ENCODE measurements around the gene FAM193A.

FAM193A gene

GRCh38 chr4:2698951-2699505, 162.6 kb downstream of the FAM193A start:
- no peak for DNase-seq (ENCODE audit: low read depth)

DNA sequence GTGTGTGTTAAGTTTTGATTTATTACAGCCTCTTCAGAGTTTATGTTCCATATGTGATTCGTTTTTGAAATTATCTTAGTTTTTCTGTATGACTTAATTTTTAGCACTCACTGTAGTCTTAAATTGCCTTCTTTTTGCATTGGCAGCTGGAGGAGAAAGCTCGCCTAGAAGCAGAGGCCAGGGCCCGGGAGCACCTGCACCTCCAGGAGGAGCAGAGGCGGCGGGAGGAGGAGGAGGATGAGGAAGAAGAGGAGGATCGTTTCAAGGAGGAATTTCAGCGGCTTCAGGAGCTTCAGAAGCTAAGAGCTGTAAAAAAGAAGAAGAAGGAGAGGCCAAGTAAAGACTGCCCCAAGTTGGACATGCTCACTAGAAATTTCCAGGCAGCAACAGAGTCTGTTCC, 163.1 kb downstream of the FAM193A start:
- H3K4me3 ChIP-seq (replicated peaks; ENCODE audit: low read depth, low read length), result no peak overlapping the region
- no peak for DNase-seq (ENCODE audit: low read depth)
- TF ChIP-seq, protein P1, sequence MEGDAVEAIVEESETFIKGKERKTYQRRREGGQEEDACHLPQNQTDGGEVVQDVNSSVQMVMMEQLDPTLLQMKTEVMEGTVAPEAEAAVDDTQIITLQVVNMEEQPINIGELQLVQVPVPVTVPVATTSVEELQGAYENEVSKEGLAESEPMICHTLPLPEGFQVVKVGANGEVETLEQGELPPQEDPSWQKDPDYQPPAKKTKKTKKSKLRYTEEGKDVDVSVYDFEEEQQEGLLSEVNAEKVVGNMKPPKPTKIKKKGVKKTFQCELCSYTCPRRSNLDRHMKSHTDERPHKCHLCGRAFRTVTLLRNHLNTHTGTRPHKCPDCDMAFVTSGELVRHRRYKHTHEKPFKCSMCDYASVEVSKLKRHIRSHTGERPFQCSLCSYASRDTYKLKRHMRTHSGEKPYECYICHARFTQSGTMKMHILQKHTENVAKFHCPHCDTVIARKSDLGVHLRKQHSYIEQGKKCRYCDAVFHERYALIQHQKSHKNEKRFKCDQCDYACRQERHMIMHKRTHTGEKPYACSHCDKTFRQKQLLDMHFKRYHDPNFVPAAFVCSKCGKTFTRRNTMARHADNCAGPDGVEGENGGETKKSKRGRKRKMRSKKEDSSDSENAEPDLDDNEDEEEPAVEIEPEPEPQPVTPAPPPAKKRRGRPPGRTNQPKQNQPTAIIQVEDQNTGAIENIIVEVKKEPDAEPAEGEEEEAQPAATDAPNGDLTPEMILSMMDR (IDR thresholded peaks at IDR 0.05; ENCODE audit: low read length, missing control alignments), result no peak

More at GRCh38 chr4:2698951-2699505, 162.6 kb downstream of the FAM193A start:
- TF ChIP-seq, protein P1 (IDR thresholded peaks at IDR 0.05; ENCODE audit: low read length, missing control alignments), result no peak
- no peak overlapping the region for H3K4me3 ChIP-seq (replicated peaks; ENCODE audit: low read depth, low read length)

DNA sequence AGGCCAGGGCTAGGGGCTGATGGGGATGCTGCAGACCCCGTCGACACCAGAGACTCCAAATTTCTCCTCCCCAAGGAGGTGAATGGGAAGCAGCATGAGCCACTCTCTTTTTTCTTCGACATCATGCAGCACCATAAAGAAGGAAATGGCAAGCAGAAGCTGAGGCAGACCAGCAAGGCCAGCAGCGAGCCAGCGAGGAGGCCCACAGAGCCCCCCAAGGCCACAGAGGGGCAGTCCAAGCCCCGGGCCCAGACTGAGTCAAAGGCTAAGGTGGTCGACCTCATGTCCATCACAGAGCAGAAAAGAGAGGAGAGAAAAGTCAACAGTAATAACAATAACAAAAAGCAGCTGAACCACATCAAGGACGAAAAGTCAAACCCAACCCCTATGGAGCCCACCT, 163.6 kb downstream of the FAM193A start:
- TF ChIP-seq, protein P1 (IDR thresholded peaks at IDR 0.05; ENCODE audit: low read length, missing control alignments), result no peak
- H3K4me3 ChIP-seq (replicated peaks; ENCODE audit: low read depth, low read length), result no peak overlapping the region
- no peak for DNase-seq (ENCODE audit: low read depth)

DNA sequence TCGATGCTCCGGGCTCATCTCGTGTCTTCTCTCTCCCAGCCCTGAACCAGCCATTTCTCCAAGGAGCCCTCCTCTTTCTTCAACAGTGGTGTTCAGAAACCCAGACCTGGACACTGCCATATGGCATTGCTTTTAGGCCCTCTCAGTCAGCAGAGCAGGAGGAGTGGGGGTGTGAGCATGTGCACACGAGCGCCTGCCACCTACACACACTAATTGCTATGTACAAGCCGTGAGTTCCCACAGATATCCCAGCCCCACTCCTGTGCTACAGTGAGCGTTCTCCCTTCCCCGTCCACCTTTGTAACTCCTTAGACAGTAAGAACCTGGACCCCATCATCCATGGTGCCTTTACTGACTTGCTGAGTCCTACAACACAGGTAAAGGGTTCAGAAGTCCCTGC, 165.9 kb downstream of the FAM193A start:
- DNase-seq (ENCODE audit: low read depth), result no peak
- no peak overlapping the region for H3K4me3 ChIP-seq (replicated peaks; ENCODE audit: low read depth, low read length)
- TF ChIP-seq, protein P1 (IDR thresholded peaks at IDR 0.05; ENCODE audit: low read length, missing control alignments), result no peak

DNA sequence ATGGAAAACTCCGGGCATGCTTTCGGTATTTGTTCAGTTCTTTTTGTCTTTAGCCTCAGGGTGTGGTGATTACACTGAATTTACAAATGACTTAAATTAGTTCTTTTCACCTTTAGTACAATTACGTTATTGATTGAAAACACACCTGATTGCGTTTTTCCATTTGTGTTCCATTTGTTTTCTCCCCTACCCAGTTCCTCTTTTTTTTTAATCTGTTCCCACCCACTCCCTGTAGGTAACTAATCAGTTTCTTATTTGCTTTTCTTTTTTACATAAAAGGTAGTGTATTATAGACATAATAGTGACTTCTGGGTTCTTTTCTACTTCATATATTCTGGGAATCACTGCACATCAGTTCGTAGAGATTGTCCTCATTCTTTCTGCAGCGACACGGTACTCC, 166.3 kb downstream of the FAM193A start:
- H3K4me3 ChIP-seq (replicated peaks; ENCODE audit: low read depth, low read length), result no peak overlapping the region
- DNase-seq (ENCODE audit: low read depth), result no peak
- TF ChIP-seq, protein P1 (IDR thresholded peaks at IDR 0.05; ENCODE audit: low read length, missing control alignments), result no peak

- H3K4me3 ChIP-seq (replicated peaks; ENCODE audit: low read depth, low read length), result no peak overlapping the region
- TF ChIP-seq, protein P1 (IDR thresholded peaks at IDR 0.05; ENCODE audit: low read length, missing control alignments), result peak; percentile 30
- peak; percentile 46 for DNase-seq (ENCODE audit: low read depth)
Observed at GRCh38 chr4:2712261-2712842, 175.9 kb downstream of the FAM193A start.

GRCh38 chr4:2713337-2713736, 176.9 kb downstream of the FAM193A start:
- TF ChIP-seq, protein P1 (IDR thresholded peaks at IDR 0.05; ENCODE audit: low read length, missing control alignments), result no peak

More at GRCh38 chr4:2713337-2713736, 176.9 kb downstream of the FAM193A start:
- no peak for DNase-seq (ENCODE audit: low read depth)
- H3K4me3 ChIP-seq (replicated peaks; ENCODE audit: low read depth, low read length), result no peak overlapping the region
